Embryonic facial prominence (tissue), 1 donor: Measurements from ENCODE around the gene SLC35F3.
A peak's percentile ranks its signal among the peaks of the same experiment; 100 is the strongest.
"Not testable (repeated sequence)": the region's sequence is repeated elsewhere in the genome, so short reads cannot be mapped to it uniquely, and the experiment has no call there.

Experiments used
- DNase-seq: peaks from one replicate; pipeline ENCODE4 v3.0.0-alpha.2; 2016; ENCODE audit errors: extremely low spot score

The SLC35F3 gene

GRCh38 chr1:234106032-234106431, 201.6 kb downstream of the SLC35F3 start:
- no peak for DNase-seq

GRCh38 chr1:234107416-234108021, 203.0 kb downstream of the SLC35F3 start:
- no peak for DNase-seq

GRCh38 chr1:234108921-234109320, 204.4 kb downstream of the SLC35F3 start:
- no peak for DNase-seq

GRCh38 chr1:234109840-234110239, 205.4 kb downstream of the SLC35F3 start:
- no peak for DNase-seq

- DNase-seq, result no peak
Observed at GRCh38 chr1:234111458-234112142, 207.1 kb downstream of the SLC35F3 start.

- DNase-seq, result peak; percentile 52
Observed at GRCh38 chr1:234114648-234115307, 210.3 kb downstream of the SLC35F3 start.

- DNase-seq, result no peak
Observed at GRCh38 chr1:234118911-234119310, 214.4 kb downstream of the SLC35F3 start.

GRCh38 chr1:234119431-234119830, 215.0 kb downstream of the SLC35F3 start:
- DNase-seq, result no peak

GRCh38 chr1:234120327-234120944, 216.0 kb downstream of the SLC35F3 start:
- no peak for DNase-seq

- DNase-seq, result not testable (repeated sequence)
Observed at GRCh38 chr1:234121659-234122058, 217.2 kb downstream of the SLC35F3 start.

- DNase-seq, result not testable (repeated sequence)
Observed at GRCh38 chr1:234122571-234122970, 218.1 kb downstream of the SLC35F3 start.

GRCh38 chr1:234123867-234124266, 219.4 kb downstream of the SLC35F3 start:
- no peak for DNase-seq

GRCh38 chr1:234125283-234125682, 220.8 kb downstream of the SLC35F3 start:
- DNase-seq, result no peak

GRCh38 chr1:234125714-234126113, 221.2 kb downstream of the SLC35F3 start:
- no peak for DNase-seq

GRCh38 chr1:234127026-234127671, 222.7 kb downstream of the SLC35F3 start:
- no peak for DNase-seq

- no peak for DNase-seq
Observed at GRCh38 chr1:234132795-234133194, 228.3 kb downstream of the SLC35F3 start.

GRCh38 chr1:234134878-234135277, 230.4 kb downstream of the SLC35F3 start:
- DNase-seq, result no peak

GRCh38 chr1:234135501-234135900, 231.0 kb downstream of the SLC35F3 start:
- DNase-seq, result no peak

GRCh38 chr1:234136073-234136472, 231.6 kb downstream of the SLC35F3 start:
- no peak for DNase-seq

GRCh38 chr1:234139966-234140365, 235.5 kb downstream of the SLC35F3 start:
- DNase-seq, result no peak

GRCh38 chr1:234140388-234140787, 235.9 kb downstream of the SLC35F3 start:
- DNase-seq, result no peak

GRCh38 chr1:234141006-234141405, 236.5 kb downstream of the SLC35F3 start:
- DNase-seq, result no peak
